ENCODE measurements around the gene CBL. TPM values are rescaled to one million over a fixed set of nuclear protein-coding genes. Genes with fewer than 3 reads are reported as not detected.

Gene CBL
- total RNA-seq, 1 donor from 2014 or later = 21.6 TPM

DNA sequence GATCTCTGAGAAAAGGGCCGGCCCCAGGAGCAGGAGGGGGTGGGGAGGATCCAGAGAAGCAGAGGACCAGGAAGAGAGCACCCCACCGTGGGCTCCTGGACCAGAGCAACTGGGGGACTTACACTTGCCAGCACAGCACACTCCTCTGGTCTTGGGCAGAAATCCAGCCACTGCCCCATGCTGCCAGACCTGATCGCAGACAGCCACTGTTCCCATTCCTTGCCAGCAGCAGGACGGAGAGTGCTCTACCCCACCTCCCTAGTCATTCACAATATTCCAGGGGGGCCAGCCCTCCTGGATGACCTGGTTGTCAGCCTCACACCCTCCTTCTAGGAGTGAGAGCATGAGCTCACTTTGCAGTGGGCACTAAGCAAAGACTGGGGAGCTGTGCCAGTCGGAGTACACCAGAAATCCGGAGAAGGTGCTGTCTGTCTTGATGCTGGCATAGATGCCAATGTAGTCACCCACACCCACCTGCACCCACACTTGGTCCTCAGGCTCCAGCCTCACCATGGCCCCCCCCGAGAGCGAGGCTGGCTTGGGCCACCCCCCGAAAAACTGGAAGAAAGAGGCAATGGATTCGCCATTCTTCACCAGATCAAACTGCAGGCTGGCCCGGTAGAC, 132.9 kb downstream of the CBL start:
- H3K4me3 ChIP-seq = peak overlapping the region; percentile 66 to 94
- H3K36me3 ChIP-seq = peaks cover 0 to 6% of the 10 kb centered on the region in 2 donors
- H3K27me3 ChIP-seq = no peaks in the 10 kb centered on the region
- TF ChIP-seq, protein P1, sequence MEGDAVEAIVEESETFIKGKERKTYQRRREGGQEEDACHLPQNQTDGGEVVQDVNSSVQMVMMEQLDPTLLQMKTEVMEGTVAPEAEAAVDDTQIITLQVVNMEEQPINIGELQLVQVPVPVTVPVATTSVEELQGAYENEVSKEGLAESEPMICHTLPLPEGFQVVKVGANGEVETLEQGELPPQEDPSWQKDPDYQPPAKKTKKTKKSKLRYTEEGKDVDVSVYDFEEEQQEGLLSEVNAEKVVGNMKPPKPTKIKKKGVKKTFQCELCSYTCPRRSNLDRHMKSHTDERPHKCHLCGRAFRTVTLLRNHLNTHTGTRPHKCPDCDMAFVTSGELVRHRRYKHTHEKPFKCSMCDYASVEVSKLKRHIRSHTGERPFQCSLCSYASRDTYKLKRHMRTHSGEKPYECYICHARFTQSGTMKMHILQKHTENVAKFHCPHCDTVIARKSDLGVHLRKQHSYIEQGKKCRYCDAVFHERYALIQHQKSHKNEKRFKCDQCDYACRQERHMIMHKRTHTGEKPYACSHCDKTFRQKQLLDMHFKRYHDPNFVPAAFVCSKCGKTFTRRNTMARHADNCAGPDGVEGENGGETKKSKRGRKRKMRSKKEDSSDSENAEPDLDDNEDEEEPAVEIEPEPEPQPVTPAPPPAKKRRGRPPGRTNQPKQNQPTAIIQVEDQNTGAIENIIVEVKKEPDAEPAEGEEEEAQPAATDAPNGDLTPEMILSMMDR (IDR thresholded peaks at IDR 0.05) = no peak
- DNase-seq (ENCODE audit: low spot score in 2 of 2) = no peak
- peak overlapping the region; percentile 88 to 96 for H3K27ac ChIP-seq
- no peaks in the 10 kb centered on the region for H3K9me3 ChIP-seq
- H3K4me1 ChIP-seq = peaks cover 13 to 38% of the 10 kb centered on the region in 2 donors
- intact Hi-C loops (cut with DNase I) = loop anchor here (1.0 to 2.0 kb wide), 2 partner anchors 18 to 133 kb away; partner anchors contain the start of gene CBL

- H3K36me3 ChIP-seq = peaks cover 0 to 6% of the 10 kb centered on the region in 2 donors
- peaks cover 12 to 37% of the 10 kb centered on the region in 2 donors for H3K4me1 ChIP-seq
- no peaks in the 10 kb centered on the region for H3K27me3 ChIP-seq
- H3K4me3 ChIP-seq = peak overlapping the region; percentile 66 to 94
- intact Hi-C loops (cut with DNase I) = loop anchor here (1.0 to 5.0 kb wide), 3 partner anchors 19 to 170 kb away; partner anchors contain the start of gene USP2
- DNase-seq (ENCODE audit: low spot score in 2 of 2) = peak in 1 of 2 donors; percentile 83
- TF ChIP-seq, protein P1 (IDR thresholded peaks at IDR 0.05) = peak; percentile 90 to 95 (median 95)
- no peaks in the 10 kb centered on the region for H3K9me3 ChIP-seq
- H3K27ac ChIP-seq = peak overlapping the region; percentile 88 to 96
These were observed 133.6 kb downstream of the CBL start for GRCh38 chr11:119339589-119340334.

DNA sequence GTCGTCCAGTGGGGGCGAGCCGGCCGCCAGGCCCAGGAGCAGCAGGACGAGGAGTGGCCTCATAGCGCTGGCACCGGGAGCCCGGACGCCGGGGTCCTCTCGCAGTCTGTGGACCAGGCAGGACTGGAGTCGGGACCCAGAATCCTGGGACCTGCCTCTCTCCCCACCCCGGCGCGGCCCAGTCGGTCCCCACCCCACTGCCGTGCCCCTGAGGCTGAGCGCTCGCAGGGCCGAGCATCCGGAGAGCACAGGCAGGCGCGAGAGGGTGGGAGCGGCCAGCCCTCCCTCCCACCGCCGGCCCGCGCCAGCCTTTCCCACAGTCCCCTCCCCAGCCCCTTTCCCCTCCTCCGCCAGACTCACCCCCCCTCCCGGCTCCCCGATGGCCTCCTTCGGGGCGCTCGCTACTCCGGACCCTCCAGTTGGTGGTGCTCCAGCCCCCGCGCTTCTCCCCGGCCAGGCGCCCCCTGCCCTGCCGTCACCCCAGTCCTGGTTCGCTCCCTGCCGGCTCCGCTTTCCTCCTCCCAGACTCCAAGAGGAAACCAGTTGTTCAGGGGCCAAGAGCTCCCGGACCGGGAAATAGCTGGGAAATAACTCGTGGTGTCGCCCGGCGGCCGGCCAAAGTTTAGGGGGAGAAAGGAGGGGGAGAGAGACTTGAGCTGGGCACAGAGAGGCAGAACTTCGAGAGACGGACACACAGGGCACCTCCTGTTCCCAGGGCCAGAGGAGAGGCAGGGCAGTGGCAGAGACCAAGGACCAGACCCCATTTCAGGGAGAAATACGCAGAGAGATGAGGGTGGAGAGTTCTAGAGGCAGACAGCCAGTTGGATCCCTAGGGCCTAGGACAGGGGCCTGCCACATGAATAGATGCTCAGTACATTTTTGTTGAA, 134.4 kb downstream of the CBL start, which contains the start of gene C1QTNF5:
Gene C1QTNF5 (minus strand): TSS at position 549 of the 887 bp plus-strand sequence. CDS start 486 bp downstream, at position 63.
- H3K9me3 ChIP-seq = no peaks in the 10 kb centered on the region
- intact Hi-C loops (cut with DNase I) = loop anchor here (1.0 to 5.0 kb wide), 2 partner anchors 42 to 171 kb away; partner anchors contain the start of gene USP2
- H3K4me1 ChIP-seq = peaks cover 4 to 29% of the 10 kb centered on the region in 2 donors
- H3K4me3 ChIP-seq = peak within 1 kb of the TSS; percentile 66 to 94
- peak within 1 kb of the TSS; percentile 88 to 96 for H3K27ac ChIP-seq
- TF ChIP-seq, protein P1 (IDR thresholded peaks at IDR 0.05) = no peak
- peak; percentile 68 to 90 for DNase-seq (ENCODE audit: low spot score in 2 of 2)
- peaks cover 0 to 6% of the 10 kb centered on the region in 2 donors for H3K36me3 ChIP-seq
- H3K27me3 ChIP-seq = no peaks in the 10 kb centered on the region

DNA sequence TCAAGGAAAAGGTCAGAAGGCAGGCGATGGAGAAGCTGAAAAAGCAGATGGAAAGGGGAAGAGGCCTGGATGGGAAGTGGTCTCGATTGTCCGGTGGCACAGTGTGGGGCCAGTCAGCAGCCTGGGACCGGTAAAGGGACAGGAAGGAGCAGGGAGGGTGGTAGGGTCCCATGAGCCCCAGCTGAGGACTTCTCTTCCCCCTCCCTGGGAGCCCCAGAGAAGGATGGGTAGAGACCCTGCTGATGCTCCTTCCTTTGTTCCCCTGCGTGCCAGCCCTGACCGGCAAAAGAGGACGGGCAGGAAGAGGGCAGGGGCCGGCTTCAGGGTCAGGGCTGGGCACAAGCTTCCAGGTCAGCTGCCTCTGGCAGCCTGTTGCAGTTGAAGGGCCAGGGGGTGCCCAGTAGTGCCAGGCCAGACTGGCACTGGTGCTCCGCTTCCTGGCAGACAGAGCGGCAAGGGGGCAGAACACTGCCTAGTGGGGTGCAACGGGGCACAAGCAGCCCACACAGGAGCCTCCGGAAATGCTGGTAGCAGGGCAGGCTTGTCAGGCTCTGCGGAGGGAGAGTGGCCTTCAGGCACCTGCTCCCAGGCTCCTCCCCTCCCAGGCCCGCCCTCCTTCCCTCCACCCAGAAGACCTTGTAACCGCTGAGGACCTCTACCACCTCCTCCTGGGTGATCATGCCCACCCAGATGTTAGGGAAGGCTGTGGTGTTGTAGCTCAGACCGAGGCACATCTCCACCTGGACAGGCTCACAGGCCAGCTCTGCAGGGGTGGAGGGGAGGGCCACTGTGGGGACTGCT, 135.3 kb downstream of the CBL start:
- H3K36me3 ChIP-seq = peaks cover 0 to 6% of the 10 kb centered on the region in 2 donors
- H3K4me3 ChIP-seq = peak overlapping the region; percentile 66 to 94
- H3K4me1 ChIP-seq = peaks cover 3 to 26% of the 10 kb centered on the region in 2 donors
- no peak for DNase-seq (ENCODE audit: low spot score in 2 of 2)
- no peaks in the 10 kb centered on the region for H3K27me3 ChIP-seq
- peak overlapping the region; percentile 88 to 96 for H3K27ac ChIP-seq
- H3K9me3 ChIP-seq = no peaks in the 10 kb centered on the region
- intact Hi-C loops (cut with DNase I) = loop anchor here (5.0 kb wide), 1 partner anchor 41 kb away; the partner anchor contains the start of gene USP2
- TF ChIP-seq, protein P1 (IDR thresholded peaks at IDR 0.05) = no peak

Data from ascending aorta (tissue), 2 donors.